Prostate gland (tissue), 2 donors: ENCODE measurements around the gene PDE11A. TPM values are rescaled to one million over a fixed set of nuclear protein-coding genes. Genes with fewer than 3 reads are reported as not detected.
"Not testable (repeated sequence)": the region's sequence is repeated elsewhere in the genome, so short reads cannot be mapped to it uniquely, and the experiment has no call there.

Experiments used
- DNase-seq: peaks from one replicate; pipeline ENCODE4 v3.0.0-alpha.2; 2019; ENCODE audit warnings: low spot score
- H3K27ac ChIP-seq, 2 donors: fragments of 200-600 bp; sonication (generic); 2 replicates each; pipeline ENCODE4 v1.5.1; 2017 to 2019
- H3K27me3 ChIP-seq: fragments of 200-600 bp; sonication (generic); replicated peaks from 2 replicates; pipeline ENCODE4 v1.5.1; 2019; ENCODE audit not compliant: insufficient read depth
- H3K36me3 ChIP-seq, 2 donors: fragments of 200-600 bp; sonication (generic); 1 replicate in 1 of 2; 2 replicates in 1 of 2; pipeline versions ENCODE4 v1.5.1 to v1.8.1; 2017 to 2019
- H3K4me1 ChIP-seq: fragments of 200-600 bp; sonication (generic); replicated peaks from 2 replicates; pipeline ENCODE4 v1.5.1; 2019
- H3K4me3 ChIP-seq, 2 donors: fragments of 200-600 bp; sonication (generic); 2 replicates each; pipeline ENCODE4 v1.5.1; 2017 to 2019
- H3K9me3 ChIP-seq: fragments of 200-600 bp; sonication (generic); 2 replicates; pipeline ENCODE4 v1.5.1; 2017
- CTCF ChIP-seq, 4 experiments: fragments of 200-600 bp in 2 of 4; fragments of 450-650 bp in 2 of 4; sonication (generic) in 2 of 4; IDR thresholded peaks; 1 replicate in 3 of 4; 2 replicates in 1 of 4; pipeline ENCODE4 v1.5.1; 2016 to 2019; ENCODE audit warnings: antibody characterized with exemption in 4 of 4, mild to moderate bottlenecking in 2 of 4, moderate library complexity in 2 of 4
- POLR2A ChIP-seq: fragments of 450-650 bp; IDR thresholded peaks from one replicate; pipeline ENCODE4 v1.6.1; 2016; ENCODE audit warnings: antibody characterized with exemption, mild to moderate bottlenecking
- POLR2AphosphoS5 ChIP-seq: sonication (generic); formaldehyde crosslinking; IDR thresholded peaks from one replicate; pipeline ENCODE4 v1.6.1; 2017; ENCODE audit warnings: antibody characterized with exemption
- WGBS: methylation state at CpG from one replicate; pipeline ENCODE4 v1.1.5; 2018; 5-methylcytosine and 5-hydroxymethylcytosine counted together
- intact Hi-C: fragments of 100-400 bp; cut with DNase I; formaldehyde crosslinking; loops from one replicate; pipeline ENCODE4 v1.14.2; 2022
- total RNA-seq, 2 donors: library from RNA; depleted of rRNA; stranded (reverse); fragments of >200 nt; gene quantifications; one replicate each; pipeline ENCODE4 v1.1.0, GENCODE V29; 2016

The PDE11A gene
- total RNA-seq, 2 donors from 2014 or later: 14.9 to 26.6 TPM

- WGBS: 94% methylated on average over 8 of the region's 8 CpGs
- H3K9me3 ChIP-seq: no peaks in the 10 kb centered on the region
- H3K4me1 ChIP-seq: no peaks in the 10 kb centered on the region
- intact Hi-C loops: no loop called here
- H3K36me3 ChIP-seq: no peaks in the 10 kb centered on the region
- H3K27ac ChIP-seq: no peak overlapping the region
- no peak for TF ChIP-seq CTCF (IDR thresholded peaks at IDR 0.05)
- no peak for TF ChIP-seq POLR2A
- no peak for TF ChIP-seq POLR2AphosphoS5
- no peaks in the 10 kb centered on the region for H3K27me3 ChIP-seq
- H3K4me3 ChIP-seq: no peak overlapping the region
- no peak for DNase-seq
These were observed 99.8 kb downstream of the PDE11A start for GRCh38 chr2:177972782-177973181.

GRCh38 chr2:177972123-177972522 is 100.5 kb downstream of the PDE11A start:
- intact Hi-C loops: no loop called here

GRCh38 chr2:177970670-177971454 is 101.7 kb downstream of the PDE11A start:
- Histone ChIP-seq H3K27ac (no peak overlapping the region), H3K36me3 (no peaks in the 10 kb centered on the region), H3K4me3 (no peak overlapping the region), H3K27me3 (no peaks in the 10 kb centered on the region), H3K4me1 (no peaks in the 10 kb centered on the region), H3K9me3 (no peaks in the 10 kb centered on the region)
- 75% methylated on average over 3 of the region's 3 CpGs for WGBS
- no peak for TF ChIP-seq POLR2AphosphoS5
- no peak for TF ChIP-seq POLR2A
- TF ChIP-seq CTCF (IDR thresholded peaks at IDR 0.05): no peak
- DNase-seq: no peak
- intact Hi-C loops: no loop called here

More at GRCh38 chr2:177972123-177972522, 100.5 kb downstream of the PDE11A start:
- Histone ChIP-seq H3K27ac (no peak overlapping the region), H3K4me1 (no peaks in the 10 kb centered on the region), H3K36me3 (no peaks in the 10 kb centered on the region), H3K9me3 (no peaks in the 10 kb centered on the region), H3K27me3 (no peaks in the 10 kb centered on the region), H3K4me3 (no peak overlapping the region)
- TF ChIP-seq CTCF (IDR thresholded peaks at IDR 0.05) (no peak), POLR2A (no peak), POLR2AphosphoS5 (no peak)
- no peak for DNase-seq

- 79% methylated on average over 1 of the region's 1 CpG for WGBS
- DNase-seq: no peak
- intact Hi-C loops: no loop called here
- H3K4me3 ChIP-seq: no peak overlapping the region
- no peaks in the 10 kb centered on the region for H3K36me3 ChIP-seq
- no peaks in the 10 kb centered on the region for H3K9me3 ChIP-seq
- TF ChIP-seq POLR2A (no peak), POLR2AphosphoS5 (no peak)
- H3K4me1 ChIP-seq: no peaks in the 10 kb centered on the region
- H3K27me3 ChIP-seq: no peaks in the 10 kb centered on the region
- no peak overlapping the region for H3K27ac ChIP-seq
These were observed 107.7 kb downstream of the PDE11A start for GRCh38 chr2:177964892-177965291.

- H3K36me3 ChIP-seq: no peaks in the 10 kb centered on the region
- 38% methylated on average over 1 of the region's 1 CpG for WGBS
- no peak for TF ChIP-seq POLR2A
These were observed 120.4 kb downstream of the PDE11A start for GRCh38 chr2:177952151-177952550.

GRCh38 chr2:177947598-177947997 is 125.0 kb downstream of the PDE11A start:
- intact Hi-C loops, H3K36me3 ChIP-seq, H3K27me3 ChIP-seq, H3K4me1 ChIP-seq, H3K9me3 ChIP-seq, H3K27ac ChIP-seq, H3K4me3 ChIP-seq, DNase-seq: not testable (repeated sequence)
- WGBS: 100% methylated on average over 1 of the region's 3 CpGs

More at GRCh38 chr2:177952151-177952550, 120.4 kb downstream of the PDE11A start:
- H3K9me3 ChIP-seq: no peaks in the 10 kb centered on the region
- H3K27ac ChIP-seq: no peak overlapping the region
- no peaks in the 10 kb centered on the region for H3K4me1 ChIP-seq
- no peak overlapping the region for H3K4me3 ChIP-seq
- intact Hi-C loops: no loop called here
- DNase-seq: no peak
- no peaks in the 10 kb centered on the region for H3K27me3 ChIP-seq

GRCh38 chr2:177944530-177944929 is 128.0 kb downstream of the PDE11A start:
- DNase-seq, intact Hi-C loops, H3K36me3 ChIP-seq, H3K27ac ChIP-seq, H3K4me1 ChIP-seq, H3K27me3 ChIP-seq, H3K9me3 ChIP-seq, H3K4me3 ChIP-seq: not testable (repeated sequence)
- 93% methylated on average over 14 of the region's 14 CpGs for WGBS
